ENCODE results near the gene MAP3K10.

GRCh38 chr19:40234429-40235237 is 43.4 kb downstream of the MAP3K10 start:
- TF ChIP-seq POLR2A (IDR thresholded peaks at IDR 0.05) (no peak), CTCF (IDR thresholded peaks at IDR 0.05) (no peak), POLR2AphosphoS5 (IDR thresholded peaks at IDR 0.05) (no peak)

All from breast epithelium (tissue), 3 donors.